K562 (cell line): Measurements from ENCODE around the gene PLA2G2E. TPM values are rescaled to one million over a fixed set of nuclear protein-coding genes. Genes with fewer than 3 reads are reported as not detected.

Experiments used
- ATAC-seq: fragments of 200-7000 bp; cut with Tn5 transposase; 3 replicates; pipeline ENCODE4 v1.9.1; 2020; ENCODE audit warnings: moderate library complexity
- BruUV-seq: library from RNA; stranded (reverse); fragments of 400-500 nt; replicated peaks from 2 replicates; lab custom pipeline; 2021; lab: Mats Ljungman, UMichigan
- CTCF ChIA-PET: fragments of 300-600 bp; formaldehyde crosslinking; extraction: SDS; loops from one replicate; lab custom pipeline; 2021; ENCODE audit warnings: low intra/inter-chr PET ratio; lab: Yijun Ruan, JAX
- POLR2A ChIA-PET: fragments of 300-600, 350-650 bp; sonication (Branson Sonifier 250); formaldehyde crosslinking; extraction: SDS; loops from one replicate; lab custom pipeline; 2021; ENCODE audit warnings: antibody characterized with exemption, inconsistent platforms; lab: Yijun Ruan, JAX
- DNase-seq, 4 experiments: peaks; one replicate each; pipeline versions ENCODE4 v3.0.0 to v3.0.0-alpha.2; 2011 to 2018; ENCODE audit warnings: low spot score in 3 of 4, mixed read lengths in 3 of 4; ENCODE audit errors: extremely low read depth in 1 of 4
- FAIRE-seq: peaks from 2 replicates; lab custom pipeline; 2011; peaks lifted over from hg19 to GRCh38; lab: Jason Lieb, UNC
- H2AFZ ChIP-seq: 2 replicates; pipeline ENCODE4 v1.6.0; 2011; ENCODE audit warnings: low read depth, low read length, control low read depth, inconsistent platforms
- H3K27ac ChIP-seq: fragments of 200-600 bp; 3 replicates; pipeline ENCODE4 v1.8.0; 2011; ENCODE audit warnings: low read depth, mild to moderate bottlenecking, control low read depth, inconsistent platforms, low read length, moderate library complexity, mixed read lengths; ENCODE audit errors: extremely low read depth
- H3K27me3 ChIP-seq, 2 experiments: fragments of 300-600 bp in 1 of 2; 2 replicates in 1 of 2; 3 replicates in 1 of 2; pipeline versions ENCODE4 v1.6.0 to v1.8.0; 2011; ENCODE audit warnings: inconsistent platforms in 2 of 2, low read length in 2 of 2, mild to moderate bottlenecking in 1 of 2, mixed read lengths in 1 of 2, moderate library complexity in 1 of 2; ENCODE audit not compliant: control insufficient read depth in 2 of 2, insufficient read depth in 2 of 2
- H3K36me3 ChIP-seq: fragments of 300-600 bp; 3 replicates; pipeline ENCODE4 v1.8.0; 2011; ENCODE audit warnings: mild to moderate bottlenecking, low read length, inconsistent platforms; ENCODE audit not compliant: control insufficient read depth, insufficient read depth
- H3K4me1 ChIP-seq, 2 experiments: fragments of 200-600 bp in 1 of 2; replicated peaks in 1 of 2; 2 replicates in 1 of 2; 3 replicates in 1 of 2; pipeline versions ENCODE4 v1.5.1 to v1.8.0; 2011; ENCODE audit warnings: inconsistent platforms in 2 of 2, low read length in 2 of 2, mild to moderate bottlenecking in 1 of 2, mixed read lengths in 1 of 2, moderate library complexity in 1 of 2; ENCODE audit not compliant: control insufficient read depth in 2 of 2, insufficient read depth in 2 of 2
- H3K4me2 ChIP-seq: 2 replicates; pipeline ENCODE4 v1.6.1; 2011; ENCODE audit warnings: low read length, control low read depth, inconsistent platforms, mixed read lengths; ENCODE audit not compliant: insufficient read depth
- H3K4me3 ChIP-seq: fragments of 200-600 bp; sonication (generic), shearing (Covaris generic); 2 replicates; pipeline ENCODE4 v1.5.1; 2016; ENCODE audit warnings: control low read depth, inconsistent platforms
- H3K79me2 ChIP-seq: fragments of 200-600 bp; 3 replicates; pipeline ENCODE4 v1.8.0; 2011; ENCODE audit warnings: low read length, inconsistent platforms; ENCODE audit not compliant: control insufficient read depth, insufficient read depth
- H3K9ac ChIP-seq, 2 experiments: 2 replicates each; pipeline versions ENCODE4 v1.6.0 to v1.6.1; 2011; ENCODE audit warnings: low read depth in 2 of 2, low read length in 2 of 2, control low read depth in 1 of 2, inconsistent platforms in 1 of 2, mild to moderate bottlenecking in 1 of 2, mixed read lengths in 1 of 2; ENCODE audit not compliant: insufficient read depth in 1 of 2
- H3K9me1 ChIP-seq: one replicate; pipeline ENCODE4 v1.6.0; 2011; ENCODE audit warnings: inconsistent platforms, mild to moderate bottlenecking, low read length, moderate library complexity; ENCODE audit not compliant: control insufficient read depth, insufficient read depth
- H3K9me3 ChIP-seq: replicated peaks from 2 replicates; pipeline ENCODE4 v1.5.1; 2011; ENCODE audit warnings: low read depth, low read length, inconsistent platforms; ENCODE audit not compliant: control insufficient read depth, insufficient read depth
- H4K20me1 ChIP-seq: replicated peaks from 2 replicates; pipeline ENCODE4 v1.6.1; 2011; ENCODE audit warnings: low read length, inconsistent platforms, mixed read lengths; ENCODE audit not compliant: control insufficient read depth, insufficient read depth
- PRPF4 ChIP-seq: fragments of 200-400 bp; formaldehyde crosslinking; IDR thresholded peaks from one replicate; pipeline ENCODE4 v1.6.1; 2017; ENCODE audit warnings: low read length, low read depth, mild to moderate bottlenecking; ENCODE audit not compliant: insufficient read depth, poor library complexity, severe bottlenecking
- RAD21 ChIP-seq, 2 experiments: fragments of 250-450 bp in 1 of 2; fragments of 450-650 bp in 1 of 2; sonication (Bioruptor Pico) in 1 of 2; formaldehyde crosslinking in 1 of 2; IDR thresholded peaks in 1 of 2; conservative IDR thresholded peaks in 1 of 2; 2 replicates each; pipeline versions ENCODE4 v1.4.0 to v1.8.0; 2020 to 2022; ENCODE audit warnings: mild to moderate bottlenecking in 2 of 2, moderate library complexity in 1 of 2
- SUPT5H ChIP-seq: fragments of 450-650 bp; IDR thresholded peaks from 2 replicates; pipeline ENCODE4 v1.6.1; 2016
- WGBS: fragments of 100-300 bp; shearing (Covaris generic); methylation state at CpG from one replicate; pipeline ENCODE4 v1.1.6; 2016; ENCODE audit warnings: low coverage, mixed read lengths; ENCODE audit not compliant: insufficient coverage; ENCODE audit errors: missing lambda C conversion rate; 5-methylcytosine and 5-hydroxymethylcytosine counted together
- in situ Hi-C: fragments of 300-500 bp; cut with MboI; formaldehyde crosslinking; loops from 4 replicates; pipeline ENCODE4 v1.15.0; 2018; ENCODE audit warnings: inconsistent platforms, mixed read lengths
- intact Hi-C: fragments of 100-400 bp; cut with micrococcal nuclease; formaldehyde crosslinking; loops from 2 replicates; pipeline ENCODE4 v1.14.2; 2022
- polyA plus RNA-seq, 8 experiments: library from polyadenylated mRNA; depleted of rRNA in 4 of 8; stranded (reverse) in 5 of 8; unstranded in 3 of 8; fragments of >200 nt; fragmentation: Nextera tagmentation in 2 of 8; fragmentation: Illumina TruSeq in 1 of 8; extraction: Ambion mirVana in 2 of 8; extraction: Trizol in 1 of 8; gene quantifications; 2 replicates each; pipeline versions ENCODE4 v1.2.1 to v1.2.3, GENCODE V29; 2011 to 2014; ENCODE audit warnings: inconsistent platforms in 1 of 8, missing spikeins in 1 of 8
- total RNA-seq, 7 experiments: library from RNA; depleted of rRNA in 6 of 7; stranded (reverse); fragments of >200 nt in 6 of 7; fragmentation: Illumina TruSeq in 2 of 7; extraction: Trizol in 2 of 7; gene quantifications; 2 replicates each; pipeline versions ENCODE4 v1.2.1 to v1.2.3, GENCODE V29; 2011 to 2021; ENCODE audit warnings: low replicate concordance in 1 of 7
- TF ChIP-seq, protein P1 (sequence below): sonication (generic); formaldehyde crosslinking; IDR thresholded peaks from 2 replicates; pipeline ENCODE4 v1.8.0; 2023; ENCODE audit warnings: mild to moderate bottlenecking, missing genetic modification reagents
- TF ChIP-seq, protein P2 (sequence below), 2 experiments: fragments of 450-650 bp in 1 of 2; sonication (generic) in 1 of 2; formaldehyde crosslinking in 1 of 2; IDR thresholded peaks; 2 replicates each; pipeline versions ENCODE4 v1.7.1 to v1.9.0; 2016 to 2022; ENCODE audit warnings: inconsistent platforms in 1 of 2, mild to moderate bottlenecking in 1 of 2, missing genetic modification reagents in 1 of 2

Gene PLA2G2E
- total and polyA plus RNA-seq, 9 of the 15 experiments (the other 6 are each of a cell fraction or from before 2014, with no cell fraction given): not detected

DNA sequence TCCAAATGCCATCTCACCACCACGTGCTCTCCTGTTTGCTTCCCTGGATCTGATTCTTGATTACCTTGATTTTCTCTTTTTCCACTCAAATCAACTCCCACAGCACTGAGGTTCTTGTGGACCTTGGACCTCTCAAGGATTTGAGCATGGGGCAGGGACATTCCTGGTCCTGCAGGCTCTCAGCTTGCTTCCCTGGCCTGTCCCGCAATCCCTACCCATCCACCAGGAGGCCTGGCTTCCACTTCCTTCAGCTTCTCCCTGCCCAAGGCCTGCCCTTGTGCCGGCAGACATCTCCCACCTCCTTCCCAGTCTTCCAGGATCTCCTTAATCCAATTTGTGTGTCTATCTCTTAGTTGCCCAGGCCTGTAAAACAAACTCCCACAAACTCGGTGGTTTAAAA is 34.4 kb upstream of the PLA2G2E start (continued):
- TF ChIP-seq, protein P1, sequence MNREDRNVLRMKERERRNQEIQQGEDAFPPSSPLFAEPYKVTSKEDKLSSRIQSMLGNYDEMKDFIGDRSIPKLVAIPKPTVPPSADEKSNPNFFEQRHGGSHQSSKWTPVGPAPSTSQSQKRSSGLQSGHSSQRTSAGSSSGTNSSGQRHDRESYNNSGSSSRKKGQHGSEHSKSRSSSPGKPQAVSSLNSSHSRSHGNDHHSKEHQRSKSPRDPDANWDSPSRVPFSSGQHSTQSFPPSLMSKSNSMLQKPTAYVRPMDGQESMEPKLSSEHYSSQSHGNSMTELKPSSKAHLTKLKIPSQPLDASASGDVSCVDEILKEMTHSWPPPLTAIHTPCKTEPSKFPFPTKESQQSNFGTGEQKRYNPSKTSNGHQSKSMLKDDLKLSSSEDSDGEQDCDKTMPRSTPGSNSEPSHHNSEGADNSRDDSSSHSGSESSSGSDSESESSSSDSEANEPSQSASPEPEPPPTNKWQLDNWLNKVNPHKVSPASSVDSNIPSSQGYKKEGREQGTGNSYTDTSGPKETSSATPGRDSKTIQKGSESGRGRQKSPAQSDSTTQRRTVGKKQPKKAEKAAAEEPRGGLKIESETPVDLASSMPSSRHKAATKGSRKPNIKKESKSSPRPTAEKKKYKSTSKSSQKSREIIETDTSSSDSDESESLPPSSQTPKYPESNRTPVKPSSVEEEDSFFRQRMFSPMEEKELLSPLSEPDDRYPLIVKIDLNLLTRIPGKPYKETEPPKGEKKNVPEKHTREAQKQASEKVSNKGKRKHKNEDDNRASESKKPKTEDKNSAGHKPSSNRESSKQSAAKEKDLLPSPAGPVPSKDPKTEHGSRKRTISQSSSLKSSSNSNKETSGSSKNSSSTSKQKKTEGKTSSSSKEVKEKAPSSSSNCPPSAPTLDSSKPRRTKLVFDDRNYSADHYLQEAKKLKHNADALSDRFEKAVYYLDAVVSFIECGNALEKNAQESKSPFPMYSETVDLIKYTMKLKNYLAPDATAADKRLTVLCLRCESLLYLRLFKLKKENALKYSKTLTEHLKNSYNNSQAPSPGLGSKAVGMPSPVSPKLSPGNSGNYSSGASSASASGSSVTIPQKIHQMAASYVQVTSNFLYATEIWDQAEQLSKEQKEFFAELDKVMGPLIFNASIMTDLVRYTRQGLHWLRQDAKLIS (CRISPR knock-in tag): no peak
- TF ChIP-seq PRPF4: no peak
- TF ChIP-seq RAD21 (CRISPR knock-in tag; conservative IDR thresholded peaks at IDR 0.05 in 1 of 2, IDR thresholded peaks at IDR 0.05 in 1 of 2): no peak

DNA sequence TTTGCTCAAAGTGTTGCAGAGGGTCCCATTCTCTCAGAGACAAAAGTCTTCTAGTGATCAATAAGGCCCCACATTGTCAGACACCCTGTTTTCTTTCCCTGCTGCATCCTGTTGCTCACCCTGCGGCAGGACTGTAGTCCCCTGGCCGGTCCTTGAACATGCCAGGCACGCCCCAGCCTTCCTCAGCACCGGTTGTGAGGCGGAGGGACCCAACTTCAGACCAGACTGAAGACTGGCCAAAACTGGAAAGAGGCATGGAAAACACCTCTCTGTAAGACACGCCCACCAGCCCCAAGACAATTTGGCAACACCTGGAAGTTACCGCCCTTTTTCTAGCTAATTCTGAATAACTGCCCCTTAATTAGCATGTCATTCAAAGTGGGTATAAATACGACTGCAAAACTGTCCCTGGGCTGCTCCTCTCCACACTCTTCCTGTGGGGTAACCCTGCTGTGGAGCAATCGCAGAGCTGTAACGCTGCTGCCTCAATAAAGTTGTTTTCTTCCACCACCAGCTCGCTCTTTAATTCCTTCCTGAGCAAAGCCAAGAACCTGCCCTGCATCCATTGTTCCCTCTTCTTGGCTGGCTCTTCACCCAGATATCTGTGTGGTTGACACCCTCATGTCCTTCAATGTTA is 32.2 kb upstream of the PLA2G2E start:
- POLR2A ChIA-PET: no interaction called here
- Histone ChIP-seq H3K4me3 (no peak overlapping the region), H3K27me3 (peaks cover 17 to 39% of the 10 kb centered on the region in 2 experiments), H3K79me2 (no peaks in the 10 kb centered on the region), H3K4me2 (no peak overlapping the region), H3K9me3 (no peaks in the 10 kb centered on the region), H3K4me1 (no peaks in the 10 kb centered on the region), H3K9ac (no peak overlapping the region), H3K36me3 (no peaks in the 10 kb centered on the region), H3K9me1 (no peaks in the 10 kb centered on the region), H4K20me1 (no peaks in the 10 kb centered on the region), H3K27ac (no peak overlapping the region), H2AFZ (no peak overlapping the region)
- no peak for FAIRE-seq
- no TSS peak for BruUV-seq
- intact Hi-C loops: no loop called here
- no peak for DNase-seq
- CTCF ChIA-PET: no interaction called here
- in situ Hi-C loops: no loop called here
- no peak for ATAC-seq
- WGBS: 2% methylated on average over 11 of the region's 11 CpGs
- TF ChIP-seq, protein P2, sequence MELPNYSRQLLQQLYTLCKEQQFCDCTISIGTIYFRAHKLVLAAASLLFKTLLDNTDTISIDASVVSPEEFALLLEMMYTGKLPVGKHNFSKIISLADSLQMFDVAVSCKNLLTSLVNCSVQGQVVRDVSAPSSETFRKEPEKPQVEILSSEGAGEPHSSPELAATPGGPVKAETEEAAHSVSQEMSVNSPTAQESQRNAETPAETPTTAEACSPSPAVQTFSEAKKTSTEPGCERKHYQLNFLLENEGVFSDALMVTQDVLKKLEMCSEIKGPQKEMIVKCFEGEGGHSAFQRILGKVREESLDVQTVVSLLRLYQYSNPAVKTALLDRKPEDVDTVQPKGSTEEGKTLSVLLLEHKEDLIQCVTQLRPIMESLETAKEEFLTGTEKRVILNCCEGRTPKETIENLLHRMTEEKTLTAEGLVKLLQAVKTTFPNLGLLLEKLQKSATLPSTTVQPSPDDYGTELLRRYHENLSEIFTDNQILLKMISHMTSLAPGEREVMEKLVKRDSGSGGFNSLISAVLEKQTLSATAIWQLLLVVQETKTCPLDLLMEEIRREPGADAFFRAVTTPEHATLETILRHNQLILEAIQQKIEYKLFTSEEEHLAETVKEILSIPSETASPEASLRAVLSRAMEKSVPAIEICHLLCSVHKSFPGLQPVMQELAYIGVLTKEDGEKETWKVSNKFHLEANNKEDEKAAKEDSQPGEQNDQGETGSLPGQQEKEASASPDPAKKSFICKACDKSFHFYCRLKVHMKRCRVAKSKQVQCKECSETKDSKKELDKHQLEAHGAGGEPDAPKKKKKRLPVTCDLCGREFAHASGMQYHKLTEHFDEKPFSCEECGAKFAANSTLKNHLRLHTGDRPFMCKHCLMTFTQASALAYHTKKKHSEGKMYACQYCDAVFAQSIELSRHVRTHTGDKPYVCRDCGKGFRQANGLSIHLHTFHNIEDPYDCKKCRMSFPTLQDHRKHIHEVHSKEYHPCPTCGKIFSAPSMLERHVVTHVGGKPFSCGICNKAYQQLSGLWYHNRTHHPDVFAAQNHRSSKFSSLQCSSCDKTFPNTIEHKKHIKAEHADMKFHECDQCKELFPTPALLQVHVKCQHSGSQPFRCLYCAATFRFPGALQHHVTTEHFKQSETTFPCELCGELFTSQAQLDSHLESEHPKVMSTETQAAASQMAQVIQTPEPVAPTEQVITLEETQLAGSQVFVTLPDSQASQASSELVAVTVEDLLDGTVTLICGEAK (IDR thresholded peaks at IDR 0.05): peak; percentile 46; the same call in 1 of the 2 replicates
- TF ChIP-seq, protein P2 (CRISPR knock-in tag; IDR thresholded peaks at IDR 0.05): no peak
- TF ChIP-seq SUPT5H: no peak
